Sigmoid colon (tissue), 7 donors: ENCODE results near the gene AIG1. TPM values are rescaled to one million over a fixed set of nuclear protein-coding genes. Genes with fewer than 3 reads are reported as not detected.
A peak's percentile ranks its signal among the peaks of the same experiment; 100 is the strongest.

Experiments used
- DNase-seq: peaks from one replicate; pipeline ENCODE4 v3.0.0-alpha.2; 2019
- H3K27ac ChIP-seq, 4 donors: fragments of 200-600 bp; sonication (generic); one replicate each; pipeline ENCODE4 v1.5.1; 2016 to 2019; ENCODE audit warnings: mild to moderate bottlenecking in 1 of 4
- H3K27me3 ChIP-seq, 3 donors: fragments of 200-600 bp; sonication (generic); one replicate each; pipeline ENCODE4 v1.5.1; 2019; ENCODE audit warnings: mild to moderate bottlenecking in 1 of 3
- H3K36me3 ChIP-seq, 4 donors: fragments of 200-600 bp; sonication (generic); one replicate each; pipeline ENCODE4 v1.5.1; 2016 to 2019
- H3K4me1 ChIP-seq, 4 donors: fragments of 200-600 bp; sonication (generic); one replicate each; pipeline ENCODE4 v1.5.1; 2017 to 2019
- H3K4me3 ChIP-seq, 4 donors: fragments of 200-600 bp; sonication (generic); one replicate each; pipeline ENCODE4 v1.5.1; 2017 to 2019; ENCODE audit warnings: mild to moderate bottlenecking in 2 of 4, moderate library complexity in 1 of 4
- H3K9me3 ChIP-seq, 4 donors: fragments of 200-600 bp in 3 of 4; sonication (generic) in 3 of 4; one replicate each; pipeline versions ENCODE4 v1.5.1 to v1.6.1; 2013 to 2019
- EP300 ChIP-seq, 4 donors: sonication (generic); formaldehyde crosslinking; IDR thresholded peaks; one replicate each; pipeline ENCODE4 v1.6.1; 2017; ENCODE audit warnings: antibody characterized with exemption in 4 of 4
- POLR2A ChIP-seq, 2 donors: fragments of 450-650 bp; IDR thresholded peaks; one replicate each; pipeline ENCODE4 v1.6.1; 2016; ENCODE audit warnings: antibody characterized with exemption in 2 of 2, mild to moderate bottlenecking in 2 of 2, moderate library complexity in 2 of 2
- POLR2AphosphoS5 ChIP-seq, 4 donors: sonication (generic); formaldehyde crosslinking; IDR thresholded peaks; one replicate each; pipeline ENCODE4 v1.6.1; 2017; ENCODE audit warnings: antibody characterized with exemption in 4 of 4
- WGBS, 2 donors: extraction: QIAGEN DNeasy Blood & Tissue Kit; methylation state at CpG; one replicate each; pipeline ENCODE4 v1.1.7; 2013; 5-methylcytosine and 5-hydroxymethylcytosine counted together
- intact Hi-C: fragments of 100-400 bp; cut with DNase I; formaldehyde crosslinking; loops from one replicate; pipeline ENCODE4 v1.15.1; 2023
- polyA plus RNA-seq, 3 donors: library from polyadenylated mRNA; stranded (reverse); fragments of 200-250 nt; gene quantifications; one replicate each; pipeline ENCODE4 v1.2.3, GENCODE V29; 2013
- total RNA-seq, 4 donors: library from RNA; depleted of rRNA; stranded (reverse); fragments of >200 nt; gene quantifications; one replicate each; pipeline ENCODE4 v1.1.0, GENCODE V29; 2016
- TF ChIP-seq, protein P1 (sequence below), 4 experiments: fragments of 450-650 bp in 3 of 4; fragments of 200-600 bp in 1 of 4; IDR thresholded peaks; one replicate each; pipeline ENCODE4 v1.5.1; 2016 to 2019; ENCODE audit warnings: antibody characterized with exemption in 4 of 4, mild to moderate bottlenecking in 3 of 4, moderate library complexity in 2 of 4
- donor health status: healthy with polysubstance abuse.
- donor health status: Bipolar disorder and iron deficiency.
- donor health status: healthy.

Gene AIG1
- total and polyA plus RNA-seq, 7 donors, result 10.9 to 30.7 (median 20.6) TPM

- intact Hi-C loops, result loop anchor here (1.0 to 10.0 kb wide), 2 partner anchors 114 to 216 kb away; no protein-coding TSS in a partner anchor
- WGBS, 2 donors, result 0 to 1% methylated on average over 52 of the region's 52 CpGs
- peak overlapping the region; percentile 70 to 93 (median 84) for H3K4me3 ChIP-seq
- TF ChIP-seq, protein P1, sequence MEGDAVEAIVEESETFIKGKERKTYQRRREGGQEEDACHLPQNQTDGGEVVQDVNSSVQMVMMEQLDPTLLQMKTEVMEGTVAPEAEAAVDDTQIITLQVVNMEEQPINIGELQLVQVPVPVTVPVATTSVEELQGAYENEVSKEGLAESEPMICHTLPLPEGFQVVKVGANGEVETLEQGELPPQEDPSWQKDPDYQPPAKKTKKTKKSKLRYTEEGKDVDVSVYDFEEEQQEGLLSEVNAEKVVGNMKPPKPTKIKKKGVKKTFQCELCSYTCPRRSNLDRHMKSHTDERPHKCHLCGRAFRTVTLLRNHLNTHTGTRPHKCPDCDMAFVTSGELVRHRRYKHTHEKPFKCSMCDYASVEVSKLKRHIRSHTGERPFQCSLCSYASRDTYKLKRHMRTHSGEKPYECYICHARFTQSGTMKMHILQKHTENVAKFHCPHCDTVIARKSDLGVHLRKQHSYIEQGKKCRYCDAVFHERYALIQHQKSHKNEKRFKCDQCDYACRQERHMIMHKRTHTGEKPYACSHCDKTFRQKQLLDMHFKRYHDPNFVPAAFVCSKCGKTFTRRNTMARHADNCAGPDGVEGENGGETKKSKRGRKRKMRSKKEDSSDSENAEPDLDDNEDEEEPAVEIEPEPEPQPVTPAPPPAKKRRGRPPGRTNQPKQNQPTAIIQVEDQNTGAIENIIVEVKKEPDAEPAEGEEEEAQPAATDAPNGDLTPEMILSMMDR (IDR thresholded peaks at IDR 0.05), result no peak
- TF ChIP-seq POLR2AphosphoS5 (IDR thresholded peaks at IDR 0.05) (peak; percentile 74 to 91 (median 81)), POLR2A (IDR thresholded peaks at IDR 0.05) (peak in 1 of 2 donors; percentile 35), EP300 (IDR thresholded peaks at IDR 0.05) (peak in 1 of 4 donors; percentile 58)
- no peaks in the 10 kb centered on the region for H3K36me3 ChIP-seq
- H3K27me3 ChIP-seq, result no peaks in the 10 kb centered on the region
- no peaks in the 10 kb centered on the region for H3K9me3 ChIP-seq
- peaks cover 0 to 19% (median 11%) of the 10 kb centered on the region in 4 donors for H3K4me1 ChIP-seq
- DNase-seq, result peak; percentile 91
- H3K27ac ChIP-seq, result peak overlapping the region; percentile 83 to 92 (median 89)
Measured at GRCh38 chr6:143060354-143060805, 309 bp upstream of the AIG1 start.

GRCh38 chr6:143061597-143062385 lies 1.1 kb downstream of the AIG1 start:
- Histone ChIP-seq H3K4me1 (peaks cover 0 to 19% (median 11%) of the 10 kb centered on the region in 4 donors), H3K27me3 (no peaks in the 10 kb centered on the region), H3K36me3 (no peaks in the 10 kb centered on the region), H3K4me3 (peak overlapping the region in 3 of 4 donors; percentile 70 to 93 (median 88)), H3K9me3 (no peaks in the 10 kb centered on the region), H3K27ac (peak overlapping the region; percentile 83 to 92 (median 89))
- WGBS, 2 donors, result 52 to 68% methylated on average over 3 of the region's 3 CpGs
- intact Hi-C loops, result loop anchor here (10.0 kb wide), 1 partner anchor 217 kb away; no protein-coding TSS in a partner anchor
- DNase-seq, result no peak
- no peak for TF ChIP-seq EP300 (IDR thresholded peaks at IDR 0.05)
- no peak for TF ChIP-seq POLR2A (IDR thresholded peaks at IDR 0.05)
- no peak for TF ChIP-seq POLR2AphosphoS5 (IDR thresholded peaks at IDR 0.05)
- TF ChIP-seq, protein P1 (IDR thresholded peaks at IDR 0.05), result no peak

DNA sequence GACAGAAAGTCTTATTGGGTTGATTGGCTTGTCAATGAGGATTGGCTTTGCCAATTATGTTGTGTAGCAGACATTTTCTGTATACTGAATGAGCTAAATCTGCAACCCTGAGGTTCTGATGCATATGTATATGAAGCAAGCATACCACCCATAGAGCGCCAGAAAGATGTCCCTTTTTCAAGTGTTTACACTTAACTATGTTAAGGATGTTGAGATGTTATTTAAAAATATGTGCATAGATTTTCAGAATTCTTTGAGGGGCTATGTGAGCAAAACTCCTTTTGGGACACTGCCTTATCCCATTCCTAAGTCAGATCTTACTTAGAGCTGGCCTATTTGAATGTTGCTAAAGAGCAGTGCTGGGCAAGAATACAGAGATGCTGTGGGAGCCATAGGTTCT lies 1.9 kb downstream of the AIG1 start:
- H3K9me3 ChIP-seq, result no peaks in the 10 kb centered on the region
- no peaks in the 10 kb centered on the region for H3K27me3 ChIP-seq
- H3K4me1 ChIP-seq, result peaks cover 0 to 19% (median 11%) of the 10 kb centered on the region in 4 donors
- DNase-seq, result no peak
- 92 to 99% methylated on average over 1 of the region's 1 CpG for whole genome bisulfite sequencing, 2 donors
- no peak for TF ChIP-seq POLR2AphosphoS5 (IDR thresholded peaks at IDR 0.05)
- no peak for TF ChIP-seq POLR2A (IDR thresholded peaks at IDR 0.05)
- TF ChIP-seq, protein P1 (IDR thresholded peaks at IDR 0.05), result no peak
- no peak for TF ChIP-seq EP300 (IDR thresholded peaks at IDR 0.05)
- no peak overlapping the region for H3K27ac ChIP-seq
- no peaks in the 10 kb centered on the region for H3K36me3 ChIP-seq
- H3K4me3 ChIP-seq, result no peak overlapping the region
- intact Hi-C loops, result loop anchor here (10.0 kb wide), 1 partner anchor 218 kb away; no protein-coding TSS in a partner anchor

- no peak overlapping the region for H3K4me3 ChIP-seq
- TF ChIP-seq EP300 (IDR thresholded peaks at IDR 0.05) (no peak), POLR2A (IDR thresholded peaks at IDR 0.05) (no peak), POLR2AphosphoS5 (IDR thresholded peaks at IDR 0.05) (no peak)
- TF ChIP-seq, protein P1 (IDR thresholded peaks at IDR 0.05), result no peak
Measured at GRCh38 chr6:143063631-143064030, 2.9 kb downstream of the AIG1 start.

More at GRCh38 chr6:143063631-143064030, 2.9 kb downstream of the AIG1 start:
- intact Hi-C loops, result loop anchor here (10.0 kb wide), 1 partner anchor 219 kb away; no protein-coding TSS in a partner anchor
- Histone ChIP-seq H3K4me1 (peaks cover 0 to 19% (median 11%) of the 10 kb centered on the region in 4 donors), H3K9me3 (no peaks in the 10 kb centered on the region), H3K27ac (no peak overlapping the region), H3K27me3 (no peaks in the 10 kb centered on the region), H3K36me3 (no peaks in the 10 kb centered on the region)
- DNase-seq, result no peak
